Spleen (tissue), 11 donors: Measurements from ENCODE around the gene C11orf86. TPM values are rescaled to one million over a fixed set of nuclear protein-coding genes. Genes with fewer than 3 reads are reported as not detected.

Experiments used
- DNase-seq: peaks from one replicate; pipeline ENCODE4 v3.0.0-alpha.2; 2020
- H3K27ac ChIP-seq, 8 donors: fragments of 200-600 bp; sonication (generic) in 7 of 8; 1 replicate in 4 of 8; 2 replicates in 4 of 8; pipeline versions ENCODE4 v1.5.0 to v1.8.0; 2016 to 2021; ENCODE audit warnings: inconsistent platforms in 4 of 8, mild to moderate bottlenecking in 4 of 8, moderate library complexity in 1 of 8
- H3K27me3 ChIP-seq, 7 donors: fragments of 200-600 bp; sonication (generic) in 6 of 7; replicated peaks in 1 of 7; 1 replicate in 4 of 7; 2 replicates in 3 of 7; pipeline versions ENCODE4 v1.5.0 to v1.8.0; 2016 to 2021; ENCODE audit warnings: inconsistent platforms in 3 of 7, mild to moderate bottlenecking in 1 of 7
- H3K36me3 ChIP-seq, 6 donors: fragments of 200-600 bp; sonication (generic) in 5 of 6; 1 replicate in 4 of 6; 2 replicates in 2 of 6; pipeline versions ENCODE4 v1.5.0 to v1.8.0; 2016 to 2021; ENCODE audit warnings: inconsistent platforms in 2 of 6
- H3K4me1 ChIP-seq, 6 donors: fragments of 200-600 bp; sonication (generic) in 5 of 6; 1 replicate in 3 of 6; 2 replicates in 3 of 6; pipeline versions ENCODE4 v1.5.0 to v1.8.0; 2016 to 2021; ENCODE audit warnings: inconsistent platforms in 3 of 6
- H3K4me3 ChIP-seq, 8 donors: fragments of 200-600 bp; sonication (generic) in 7 of 8; 1 replicate in 4 of 8; 2 replicates in 4 of 8; pipeline versions ENCODE4 v1.5.0 to v1.8.0; 2016 to 2021; ENCODE audit warnings: inconsistent platforms in 4 of 8, mild to moderate bottlenecking in 4 of 8, moderate library complexity in 2 of 8
- H3K9me3 ChIP-seq, 8 donors: fragments of 200-600 bp; sonication (generic) in 7 of 8; 1 replicate in 4 of 8; 2 replicates in 4 of 8; pipeline versions ENCODE4 v1.5.0 to v1.8.0; 2016 to 2021; ENCODE audit warnings: inconsistent platforms in 4 of 8
- CTCF ChIP-seq, 11 experiments: fragments of 200-600 bp in 7 of 11; fragments of 450-650 bp in 4 of 11; sonication (generic) in 4 of 11; IDR thresholded peaks in 8 of 11; conservative IDR thresholded peaks in 3 of 11; 1 replicate in 7 of 11; 2 replicates in 4 of 11; pipeline versions ENCODE4 v1.4.0 to v1.8.0; 2016 to 2021; ENCODE audit warnings: antibody characterized with exemption in 11 of 11, inconsistent platforms in 4 of 11, mild to moderate bottlenecking in 1 of 11
- POLR2A ChIP-seq, 3 donors: fragments of 450-650 bp; IDR thresholded peaks; one replicate each; pipeline ENCODE4 v1.5.1; 2017; ENCODE audit warnings: antibody characterized with exemption in 3 of 3, mild to moderate bottlenecking in 1 of 3
- POLR2AphosphoS5 ChIP-seq, 3 donors: sonication (generic); formaldehyde crosslinking; IDR thresholded peaks; one replicate each; pipeline ENCODE4 v1.5.1; 2017; ENCODE audit warnings: antibody characterized with exemption in 3 of 3
- WGBS, 5 donors: extraction: QIAGEN DNeasy Blood & Tissue Kit in 3 of 5; methylation state at CpG; one replicate each; pipeline versions ENCODE4 v1.1.5 to v1.1.7; 2013 to 2018; 5-methylcytosine and 5-hydroxymethylcytosine counted together
- intact Hi-C: fragments of 100-400 bp; cut with DNase I; formaldehyde crosslinking; loops from one replicate; pipeline ENCODE4 v1.15.0; 2023; ENCODE audit warnings: low total_unique reads
- polyA plus RNA-seq, 3 donors: library from polyadenylated mRNA; stranded (reverse); fragments of 200-250 nt; gene quantifications; one replicate each; pipeline ENCODE4 v1.2.1, GENCODE V29; 2013
- total RNA-seq, 7 donors: library from RNA; depleted of rRNA in 3 of 7; stranded (reverse); fragments of >200 nt in 3 of 7; fragmentation: NEBNext Ultra II Directional in 4 of 7; extraction: Animal tissue kit (Norgen Biotek cat#: 25700) in 4 of 7; gene quantifications; one replicate each; pipeline versions ENCODE4 v1.1.0 to v1.2.1, GENCODE V29; 2016 to 2021
- donor health status: healthy with polysubstance abuse.
- donor health status: DM: no; HTN: no; CAD: no; lungs with moderate emphysema.
- donor health status: DM: no; HTN: no; CAD: no.
- donor health status: Bipolar disorder and iron deficiency.
- donor health status: healthy.
- donor health status: DM: no; HTN: no; CAD: no.
- donor health status: DM: yes; HTN: yes; CAD: no.

Gene C11orf86
- total and polyA plus RNA-seq, 10 donors, result 0.13 TPM; not detected in 9

GRCh38 chr11:66976028-66976467 lies 944 bp downstream of the C11orf86 start:
- Histone ChIP-seq H3K27me3 (peaks cover 0 to 36% (median 0%) of the 10 kb centered on the region in 7 donors), H3K4me3 (no peak overlapping the region), H3K36me3 (no peaks in the 10 kb centered on the region), H3K27ac (no peak overlapping the region), H3K4me1 (peaks cover 0 to 2% (median 0%) of the 10 kb centered on the region in 6 donors), H3K9me3 (peaks cover 0 to 30% (median 18%) of the 10 kb centered on the region in 8 donors)
- intact Hi-C loops, result no loop called here
- no peak for TF ChIP-seq POLR2A (IDR thresholded peaks at IDR 0.05)
- peak in 8 of 11 experiments; percentile 7 to 52 (median 34) for TF ChIP-seq CTCF (IDR thresholded peaks at IDR 0.05 in 8 of 11, conservative IDR thresholded peaks at IDR 0.05 in 3 of 11)
- no peak for TF ChIP-seq POLR2AphosphoS5 (IDR thresholded peaks at IDR 0.05)
- DNase-seq, result no peak
- WGBS, 5 donors, result 43 to 58% (median 44%) methylated on average over 7 to 9 of the region's 9 CpGs

GRCh38 chr11:66976925-66977324 lies 1.8 kb downstream of the C11orf86 start:
- TF ChIP-seq POLR2A (IDR thresholded peaks at IDR 0.05) (no peak), CTCF (IDR thresholded peaks at IDR 0.05 in 8 of 11, conservative IDR thresholded peaks at IDR 0.05 in 3 of 11) (no peak), POLR2AphosphoS5 (IDR thresholded peaks at IDR 0.05) (no peak)
- intact Hi-C loops, result no loop called here

GRCh38 chr11:66978229-66978628 lies 3.1 kb downstream of the C11orf86 start:
- Histone ChIP-seq H3K4me1 (peaks cover 0 to 11% (median 7%) of the 10 kb centered on the region in 6 donors), H3K9me3 (peaks cover 0 to 30% (median 18%) of the 10 kb centered on the region in 8 donors), H3K27ac (no peak overlapping the region), H3K27me3 (peaks cover 0 to 31% (median 0%) of the 10 kb centered on the region in 7 donors), H3K36me3 (no peaks in the 10 kb centered on the region), H3K4me3 (no peak overlapping the region)
- WGBS, 5 donors, result 86 to 96% (median 93%) methylated on average over 2 of the region's 2 CpGs
- TF ChIP-seq POLR2AphosphoS5 (IDR thresholded peaks at IDR 0.05), result no peak
- no peak for TF ChIP-seq POLR2A (IDR thresholded peaks at IDR 0.05)
- TF ChIP-seq CTCF (IDR thresholded peaks at IDR 0.05 in 8 of 11, conservative IDR thresholded peaks at IDR 0.05 in 3 of 11), result no peak
- no peak for DNase-seq
- intact Hi-C loops, result no loop called here

More at GRCh38 chr11:66976925-66977324, 1.8 kb downstream of the C11orf86 start:
- no peak for DNase-seq
- 76 to 95% (median 83%) methylated on average over 5 to 6 of the region's 6 CpGs for WGBS, 5 donors
- Histone ChIP-seq H3K9me3 (peaks cover 0 to 30% (median 18%) of the 10 kb centered on the region in 8 donors), H3K27me3 (peaks cover 0 to 34% (median 0%) of the 10 kb centered on the region in 7 donors), H3K4me1 (peaks cover 0 to 7% (median 3%) of the 10 kb centered on the region in 6 donors), H3K36me3 (no peaks in the 10 kb centered on the region), H3K27ac (no peak overlapping the region), H3K4me3 (no peak overlapping the region)

- no peak for DNase-seq
- H3K27me3 ChIP-seq, result peaks cover 0 to 30% (median 0%) of the 10 kb centered on the region in 7 donors
- intact Hi-C loops, result no loop called here
- H3K9me3 ChIP-seq, result peaks cover 0 to 30% (median 18%) of the 10 kb centered on the region in 8 donors
- H3K36me3 ChIP-seq, result no peaks in the 10 kb centered on the region
- no peak for TF ChIP-seq POLR2A (IDR thresholded peaks at IDR 0.05)
- TF ChIP-seq CTCF (IDR thresholded peaks at IDR 0.05 in 8 of 11, conservative IDR thresholded peaks at IDR 0.05 in 3 of 11), result no peak
- no peak for TF ChIP-seq POLR2AphosphoS5 (IDR thresholded peaks at IDR 0.05)
- H3K4me3 ChIP-seq, result no peak overlapping the region
- WGBS, 5 donors, result 90 to 97% (median 95%) methylated on average over 6 of the region's 6 CpGs
- H3K27ac ChIP-seq, result no peak overlapping the region
- peaks cover 0 to 11% (median 7%) of the 10 kb centered on the region in 6 donors for H3K4me1 ChIP-seq
These were observed 3.6 kb downstream of the C11orf86 start for GRCh38 chr11:66978717-66979116.
